ENCODE measurements around the gene TRIM63.

TRIM63 gene

GRCh38 chr1:26028490-26028980, 38.9 kb downstream of the TRIM63 start:
- H3K36me3 ChIP-seq (replicated peaks), result no peaks in the 10 kb centered on the region
- in situ Hi-C loops (cut with HindIII; ENCODE audit: low pct_ligation_motif_present, low sequenced_read_pairs), result no loop called here
- no peak for TF ChIP-seq CTCF (IDR thresholded peaks at IDR 0.05; ENCODE audit: low read depth, low read length, missing control alignments)
- DNase-seq, result no peak
- H3K27me3 ChIP-seq (replicated peaks), result no peaks in the 10 kb centered on the region
- no peak overlapping the region for H3K4me3 ChIP-seq (ENCODE audit: low read depth, low read length)
- H3K27ac ChIP-seq, result no peak overlapping the region

- no peak overlapping the region for H3K4me3 ChIP-seq (ENCODE audit: low read depth, low read length)
- H3K36me3 ChIP-seq (replicated peaks), result no peaks in the 10 kb centered on the region
- in situ Hi-C loops (cut with HindIII; ENCODE audit: low pct_ligation_motif_present, low sequenced_read_pairs), result no loop called here
- no peak overlapping the region for H3K27ac ChIP-seq
- no peak for TF ChIP-seq CTCF (IDR thresholded peaks at IDR 0.05; ENCODE audit: low read depth, low read length, missing control alignments)
- no peaks in the 10 kb centered on the region for H3K27me3 ChIP-seq (replicated peaks)
- DNase-seq, result no peak
Observed at GRCh38 chr1:26027716-26028489, 39.5 kb downstream of the TRIM63 start.

- TF ChIP-seq CTCF (IDR thresholded peaks at IDR 0.05; ENCODE audit: low read depth, low read length, missing control alignments), result no peak
- Histone ChIP-seq H3K4me3 (ENCODE audit: low read depth, low read length) (no peak overlapping the region), H3K27me3 (replicated peaks) (no peaks in the 10 kb centered on the region), H3K36me3 (replicated peaks) (no peaks in the 10 kb centered on the region), H3K27ac (no peak overlapping the region)
- DNase-seq, result no peak
- in situ Hi-C loops (cut with HindIII; ENCODE audit: low pct_ligation_motif_present, low sequenced_read_pairs), result no loop called here
Observed at GRCh38 chr1:26025517-26025916, 41.9 kb downstream of the TRIM63 start.

- TF ChIP-seq CTCF (IDR thresholded peaks at IDR 0.05; ENCODE audit: low read depth, low read length, missing control alignments), result no peak
- no peaks in the 10 kb centered on the region for H3K27me3 ChIP-seq (replicated peaks)
- DNase-seq, result no peak
- H3K4me3 ChIP-seq (ENCODE audit: low read depth, low read length), result no peak overlapping the region
- H3K36me3 ChIP-seq (replicated peaks), result no peaks in the 10 kb centered on the region
- no peak overlapping the region for H3K27ac ChIP-seq
- in situ Hi-C loops (cut with HindIII; ENCODE audit: low pct_ligation_motif_present, low sequenced_read_pairs), result no loop called here
Observed at GRCh38 chr1:26025060-26025459, 42.4 kb downstream of the TRIM63 start.

DNA sequence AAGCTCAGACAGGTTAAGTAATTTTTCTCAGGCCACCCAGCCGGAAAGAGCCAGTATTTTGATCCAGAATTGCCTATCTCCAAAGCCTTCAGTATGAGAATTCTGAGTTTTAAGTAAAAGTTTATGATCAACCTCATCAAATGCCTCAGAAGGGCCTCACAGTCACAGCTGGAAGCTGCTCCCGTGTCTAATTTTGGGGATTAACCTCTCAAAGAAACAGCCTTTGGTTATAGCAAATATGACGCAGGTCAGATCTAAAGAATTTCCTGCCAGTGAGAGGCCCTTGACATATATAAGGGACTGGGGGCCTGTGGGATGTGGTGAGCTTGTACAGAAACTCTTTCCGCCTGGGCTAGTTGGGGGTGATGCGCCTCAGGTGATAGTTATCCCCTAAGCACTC, 43.6 kb downstream of the TRIM63 start:
- in situ Hi-C loops (cut with HindIII; ENCODE audit: low pct_ligation_motif_present, low sequenced_read_pairs), result no loop called here
- Histone ChIP-seq H3K36me3 (replicated peaks) (no peaks in the 10 kb centered on the region), H3K27ac (no peak overlapping the region), H3K27me3 (replicated peaks) (no peaks in the 10 kb centered on the region), H3K4me3 (ENCODE audit: low read depth, low read length) (peak overlapping the region; percentile 35)
- DNase-seq, result no peak
- no peak for TF ChIP-seq CTCF (IDR thresholded peaks at IDR 0.05; ENCODE audit: low read depth, low read length, missing control alignments)

GRCh38 chr1:26023009-26023408, 44.4 kb downstream of the TRIM63 start:
- Histone ChIP-seq H3K27ac (no peak overlapping the region), H3K36me3 (replicated peaks) (no peaks in the 10 kb centered on the region), H3K27me3 (replicated peaks) (no peaks in the 10 kb centered on the region), H3K4me3 (ENCODE audit: low read depth, low read length) (peak overlapping the region; percentile 59)
- in situ Hi-C loops (cut with HindIII; ENCODE audit: low pct_ligation_motif_present, low sequenced_read_pairs), result no loop called here
- TF ChIP-seq CTCF (IDR thresholded peaks at IDR 0.05; ENCODE audit: low read depth, low read length, missing control alignments), result no peak
- no peak for DNase-seq

All from brain microvascular endothelial cell (primary cell).